MCF 10A (cell line): ENCODE data around the gene SEMA4D. TPM values are rescaled to one million over a fixed set of nuclear protein-coding genes. Genes with fewer than 3 reads are reported as not detected.

ENCODE experiments used
- BruUV-seq: library from RNA; stranded (reverse); fragments of 400-500 nt; replicated peaks from 2 replicates; lab custom pipeline; 2021; lab: Mats Ljungman, UMichigan
- CTCF ChIA-PET: fragments of 300-600 bp; sonication (Branson Sonifier 250); formaldehyde crosslinking; extraction: SDS; loops from one replicate; lab custom pipeline; 2021; ENCODE audit warnings: antibody characterized with exemption, inconsistent platforms; lab: Yijun Ruan, JAX
- POLR2A ChIA-PET: fragments of 300-600, 350-650 bp; sonication (Branson Sonifier 250); formaldehyde crosslinking; extraction: SDS; loops from one replicate; lab custom pipeline; 2020; ENCODE audit warnings: antibody characterized with exemption, inconsistent platforms; lab: Yijun Ruan, JAX
- DNase-seq: peaks from one replicate; pipeline ENCODE4 v3.0.0-alpha.2; 2018; ENCODE audit not compliant: unreplicated experiment
- H3K27ac Mint-ChIP-seq: one replicate; pipeline ENCODE4 v1.8.0; 2022; ENCODE audit warnings: mild to moderate bottlenecking, low read depth, mixed read lengths; ENCODE audit not compliant: unreplicated experiment
- H3K27me3 Mint-ChIP-seq: one replicate; pipeline ENCODE4 v1.8.0; 2022; ENCODE audit warnings: mixed read lengths; ENCODE audit not compliant: insufficient read depth, unreplicated experiment
- H3K36me3 Mint-ChIP-seq: one replicate; pipeline ENCODE4 v1.8.0; 2022; ENCODE audit warnings: mild to moderate bottlenecking, moderate library complexity, mixed read lengths; ENCODE audit not compliant: insufficient read depth, unreplicated experiment
- H3K4me1 Mint-ChIP-seq: one replicate; pipeline ENCODE4 v1.8.0; 2022; ENCODE audit warnings: mixed read lengths; ENCODE audit not compliant: insufficient read depth, unreplicated experiment
- H3K4me3 Mint-ChIP-seq: one replicate; pipeline ENCODE4 v1.8.0; 2022; ENCODE audit warnings: mild to moderate bottlenecking, moderate library complexity, mixed read lengths; ENCODE audit not compliant: unreplicated experiment
- H3K9me3 Mint-ChIP-seq: one replicate; pipeline ENCODE4 v1.8.0; 2022; ENCODE audit warnings: mixed read lengths; ENCODE audit not compliant: unreplicated experiment
- intact Hi-C: fragments of 100-400 bp; cut with micrococcal nuclease; formaldehyde crosslinking; loops from 2 replicates; pipeline ENCODE4 v1.14.1; 2022
- total RNA-seq: library from RNA; stranded (reverse); gene quantifications from 2 replicates; pipeline ENCODE4 v1.2.3, GENCODE V29; 2022
- TF ChIP-seq, protein P1 (sequence below): fragments of 200-600 bp; IDR thresholded peaks from one replicate; pipeline ENCODE4 v1.8.0; 2022; ENCODE audit warnings: antibody characterized with exemption, mild to moderate bottlenecking; ENCODE audit not compliant: unreplicated experiment

The SEMA4D gene
- total RNA-seq, 1 experiment from 2014 or later, result 4.2 TPM

DNA sequence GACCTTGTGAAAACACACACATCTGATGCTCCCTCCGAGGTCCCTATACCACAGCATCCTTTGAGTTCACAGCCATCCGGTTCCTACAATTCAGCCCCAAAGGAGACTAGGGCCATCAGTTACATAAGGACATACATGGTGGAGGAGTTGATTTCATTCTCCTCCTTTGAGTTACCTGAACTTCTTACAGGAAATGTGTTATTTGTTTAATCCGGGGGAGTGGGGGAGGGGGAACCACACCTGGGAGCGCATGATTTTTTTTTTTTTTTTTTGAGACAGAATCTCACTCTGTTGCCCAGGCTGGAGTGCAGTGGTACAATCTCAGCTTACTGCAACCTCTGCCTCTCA lies 30.7 kb downstream of the SEMA4D start:
- Mint-ChIP-seq H3K27me3 (no peaks in the 10 kb centered on the region), H3K4me1 (no peaks in the 10 kb centered on the region), H3K27ac (no peak overlapping the region), H3K4me3 (no peak overlapping the region), H3K36me3 (no peaks in the 10 kb centered on the region), H3K9me3 (no peaks in the 10 kb centered on the region)
- POLR2A ChIA-PET, result interaction anchor here (0.6 kb wide), 1 partner anchor 16 kb away, joined by 3 read pairs; no protein-coding TSS in a partner anchor
- CTCF ChIA-PET, result no interaction called here
- no peak for DNase-seq
- no TSS peak for BruUV-seq
- intact Hi-C loops, result no loop called here
- TF ChIP-seq, protein P1, sequence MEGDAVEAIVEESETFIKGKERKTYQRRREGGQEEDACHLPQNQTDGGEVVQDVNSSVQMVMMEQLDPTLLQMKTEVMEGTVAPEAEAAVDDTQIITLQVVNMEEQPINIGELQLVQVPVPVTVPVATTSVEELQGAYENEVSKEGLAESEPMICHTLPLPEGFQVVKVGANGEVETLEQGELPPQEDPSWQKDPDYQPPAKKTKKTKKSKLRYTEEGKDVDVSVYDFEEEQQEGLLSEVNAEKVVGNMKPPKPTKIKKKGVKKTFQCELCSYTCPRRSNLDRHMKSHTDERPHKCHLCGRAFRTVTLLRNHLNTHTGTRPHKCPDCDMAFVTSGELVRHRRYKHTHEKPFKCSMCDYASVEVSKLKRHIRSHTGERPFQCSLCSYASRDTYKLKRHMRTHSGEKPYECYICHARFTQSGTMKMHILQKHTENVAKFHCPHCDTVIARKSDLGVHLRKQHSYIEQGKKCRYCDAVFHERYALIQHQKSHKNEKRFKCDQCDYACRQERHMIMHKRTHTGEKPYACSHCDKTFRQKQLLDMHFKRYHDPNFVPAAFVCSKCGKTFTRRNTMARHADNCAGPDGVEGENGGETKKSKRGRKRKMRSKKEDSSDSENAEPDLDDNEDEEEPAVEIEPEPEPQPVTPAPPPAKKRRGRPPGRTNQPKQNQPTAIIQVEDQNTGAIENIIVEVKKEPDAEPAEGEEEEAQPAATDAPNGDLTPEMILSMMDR, result no peak

DNA sequence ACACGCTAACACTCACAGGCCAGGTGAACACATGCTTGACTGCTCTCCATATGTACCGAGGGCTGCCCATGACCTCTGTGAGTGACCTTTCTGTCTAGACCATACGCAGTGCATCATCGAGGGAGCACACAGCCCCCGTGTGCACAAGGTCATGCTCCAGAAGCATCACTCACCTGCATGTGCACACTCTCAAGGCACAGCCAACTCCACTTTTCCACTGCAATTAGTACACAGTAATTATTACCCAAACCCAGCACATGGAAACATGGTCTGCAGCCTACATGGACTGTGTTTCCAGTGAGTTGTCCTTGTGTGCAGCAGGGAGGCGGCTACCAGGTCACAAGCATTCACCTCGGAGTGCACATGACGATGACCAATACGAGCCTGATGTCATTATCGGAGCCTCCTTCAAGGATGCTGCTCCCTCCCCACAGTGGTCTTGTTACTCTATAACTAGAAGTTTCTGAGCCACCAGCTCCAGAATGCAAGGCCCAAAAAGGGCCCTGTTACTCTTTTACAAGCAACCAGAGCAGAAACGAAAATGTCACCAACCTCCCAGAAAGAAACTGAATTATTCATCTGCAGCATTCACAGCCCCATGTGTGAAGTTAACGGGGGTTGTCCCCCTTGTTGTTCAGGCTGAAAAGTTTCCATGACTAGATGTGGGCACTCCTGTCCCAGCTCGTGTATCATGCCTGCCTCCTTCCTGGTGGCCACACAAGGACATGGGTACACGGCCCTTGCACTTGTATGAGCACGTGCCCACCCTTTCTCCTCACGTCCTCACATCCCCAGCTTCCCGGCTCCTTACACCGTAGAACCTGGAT lies 31.2 kb downstream of the SEMA4D start:
- CTCF ChIA-PET, result no interaction called here
- TF ChIP-seq, protein P1, result no peak
- no TSS peak for BruUV-seq
- no peak for DNase-seq
- no peaks in the 10 kb centered on the region for H3K4me1 Mint-ChIP-seq
- POLR2A ChIA-PET, result interaction anchor here (0.6 kb wide), 1 partner anchor 16 kb away, joined by 3 read pairs; no protein-coding TSS in a partner anchor
- H3K4me3 Mint-ChIP-seq, result no peak overlapping the region
- no peaks in the 10 kb centered on the region for H3K27me3 Mint-ChIP-seq
- H3K27ac Mint-ChIP-seq, result no peak overlapping the region
- H3K36me3 Mint-ChIP-seq, result no peaks in the 10 kb centered on the region
- no peaks in the 10 kb centered on the region for H3K9me3 Mint-ChIP-seq
- intact Hi-C loops, result no loop called here

DNA sequence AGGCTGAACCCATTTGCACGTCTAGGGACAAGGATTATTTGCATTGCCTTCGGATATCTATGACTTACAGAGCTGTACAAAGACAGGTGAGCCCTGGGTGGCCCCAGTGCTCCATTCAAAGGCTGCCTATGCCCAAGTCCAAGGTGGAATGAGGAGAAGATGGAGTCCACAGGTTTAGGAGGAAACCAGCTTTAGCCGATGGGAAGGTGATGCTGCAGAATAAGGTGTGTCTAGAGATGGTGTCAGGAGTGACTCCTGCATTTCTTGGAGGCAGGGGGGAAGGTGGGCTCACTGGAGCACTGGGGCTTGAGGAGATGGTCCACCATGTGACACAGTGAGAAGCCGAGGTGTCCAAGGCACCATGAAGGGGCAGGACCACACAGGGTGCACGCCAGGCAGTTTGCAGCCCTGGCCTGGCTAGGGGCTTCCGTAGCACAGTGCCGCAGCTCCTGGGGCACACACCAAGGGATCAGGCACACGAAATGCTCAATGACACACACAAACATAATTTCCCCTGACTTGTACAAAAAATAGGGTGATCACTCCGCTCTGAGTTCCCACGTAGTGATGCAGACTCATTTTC lies 32.1 kb downstream of the SEMA4D start:
- Mint-ChIP-seq H3K9me3 (no peaks in the 10 kb centered on the region), H3K27me3 (no peaks in the 10 kb centered on the region), H3K27ac (no peak overlapping the region), H3K4me1 (peaks cover 6% of the 10 kb centered on the region), H3K4me3 (no peak overlapping the region), H3K36me3 (no peaks in the 10 kb centered on the region)
- BruUV-seq, result no TSS peak
- ChIA-PET CTCF (no interaction called here), POLR2A (no interaction called here)
- TF ChIP-seq, protein P1, result no peak
- no peak for DNase-seq
- intact Hi-C loops, result no loop called here

DNA sequence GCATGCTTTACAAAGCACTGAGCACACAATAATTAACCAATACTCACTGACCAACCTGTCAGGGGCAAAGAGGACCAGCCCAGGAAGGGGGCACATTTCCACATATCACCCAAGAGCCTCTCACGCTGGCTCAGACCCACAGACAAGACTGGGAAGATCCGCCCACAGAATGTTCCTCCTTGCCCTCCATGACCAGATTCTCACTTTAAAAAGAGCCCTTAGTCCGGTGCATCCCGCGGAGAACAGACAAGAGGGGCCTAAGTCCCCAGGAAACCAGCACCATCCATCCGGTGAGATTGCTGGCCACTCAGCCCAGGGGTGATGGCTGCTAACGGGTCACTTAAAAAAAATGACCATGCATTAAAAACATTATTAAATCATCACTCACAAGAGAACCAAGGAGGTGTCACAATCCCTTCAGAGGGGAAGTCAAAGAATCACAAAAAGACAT lies 32.9 kb downstream of the SEMA4D start:
- Mint-ChIP-seq H3K36me3 (no peaks in the 10 kb centered on the region), H3K27ac (no peak overlapping the region), H3K27me3 (no peaks in the 10 kb centered on the region), H3K4me1 (peaks cover 7% of the 10 kb centered on the region), H3K9me3 (no peaks in the 10 kb centered on the region), H3K4me3 (no peak overlapping the region)
- TF ChIP-seq, protein P1, result no peak
- POLR2A ChIA-PET, result no interaction called here
- DNase-seq, result no peak
- intact Hi-C loops, result no loop called here
- CTCF ChIA-PET, result no interaction called here
- BruUV-seq, result no TSS peak
